GM18858 (cell line): ENCODE data around the gene PSMC5.

ENCODE experiments used
- ATAC-seq: cut with Tn5 transposase; IDR thresholded peaks from one replicate; pipeline ENCODE4 v1.9.1; 2021; ENCODE audit not compliant: unreplicated experiment

PSMC5 gene

GRCh38 chr17:63820963-63821561 lies 6.2 kb upstream of the PSMC5 start:
- ATAC-seq = no peak

GRCh38 chr17:63821804-63822203 lies 5.4 kb upstream of the PSMC5 start:
- no peak for ATAC-seq

GRCh38 chr17:63822537-63822936 lies 4.7 kb upstream of the PSMC5 start:
- ATAC-seq = no peak

GRCh38 chr17:63823659-63824331 lies 3.4 kb upstream of the PSMC5 start:
- no peak for ATAC-seq

- ATAC-seq = no peak
Observed at GRCh38 chr17:63824362-63824761, 2.9 kb upstream of the PSMC5 start.

GRCh38 chr17:63826468-63827001 lies 696 bp upstream of the PSMC5 start:
- ATAC-seq = no peak

- ATAC-seq = no peak
Observed at GRCh38 chr17:63827801-63828221, 580 bp downstream of the PSMC5 start.

GRCh38 chr17:63828936-63829335 lies 1.7 kb downstream of the PSMC5 start:
- no peak for ATAC-seq

GRCh38 chr17:63830278-63830677 lies 3.0 kb downstream of the PSMC5 start:
- ATAC-seq = no peak

- no peak for ATAC-seq
Observed at GRCh38 chr17:63830904-63831491, 3.8 kb downstream of the PSMC5 start.

- no peak for ATAC-seq
Observed at GRCh38 chr17:63831505-63831904, 4.3 kb downstream of the PSMC5 start.

GRCh38 chr17:63832014-63832413 lies 4.8 kb downstream of the PSMC5 start:
- no peak for ATAC-seq

- no peak for ATAC-seq
Observed at GRCh38 chr17:63832455-63832854, 5.2 kb downstream of the PSMC5 start.

GRCh38 chr17:63833026-63833740 lies 6.0 kb downstream of the PSMC5 start:
- ATAC-seq = no peak

GRCh38 chr17:63833741-63834373 lies 6.6 kb downstream of the PSMC5 start:
- ATAC-seq = no peak

- ATAC-seq = peak; percentile 63
Observed at GRCh38 chr17:63834431-63835166, 7.4 kb downstream of the PSMC5 start.

- no peak for ATAC-seq
Observed at GRCh38 chr17:63835167-63835720, 8.0 kb downstream of the PSMC5 start.

- ATAC-seq = no peak
Observed at GRCh38 chr17:63836811-63837210, 9.6 kb downstream of the PSMC5 start.

- no peak for ATAC-seq
Observed at GRCh38 chr17:63837480-63837879, 10.2 kb downstream of the PSMC5 start.

GRCh38 chr17:63837962-63838600 lies 10.8 kb downstream of the PSMC5 start:
- ATAC-seq = no peak
